ENCODE data around the gene FAM3D.
"Not testable (repeated sequence)": the region's sequence is repeated elsewhere in the genome, so short reads cannot be mapped to it uniquely, and the experiment has no call there.

DNA sequence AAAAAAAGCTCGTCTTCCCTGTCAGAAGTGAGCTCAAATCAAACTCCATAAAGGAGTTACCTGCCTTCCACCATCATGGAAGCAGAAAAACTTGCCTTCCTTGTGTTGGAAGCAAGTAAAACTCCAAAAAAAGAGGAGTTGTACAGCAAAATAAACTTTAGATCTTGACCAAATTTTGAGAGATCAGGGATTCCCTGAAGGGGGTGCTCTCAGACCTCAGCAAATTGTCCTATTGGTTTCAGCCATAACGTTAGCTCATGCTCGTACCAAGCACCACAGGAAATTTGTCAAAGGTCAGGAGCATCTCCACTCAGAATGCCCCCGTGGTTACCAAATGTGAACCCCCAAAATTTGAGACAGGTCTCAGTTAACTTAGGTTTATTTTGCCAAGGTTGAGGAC lies 28.7 kb upstream of the FAM3D start:
- not testable (repeated sequence) for TF ChIP-seq POLR2AphosphoS5 (IDR thresholded peaks at IDR 0.05; ENCODE audit: low read depth, low read length); SIN3A (IDR thresholded peaks at IDR 0.05; ENCODE audit: borderline replicate concordance, insufficient read depth, low read depth, low read length); TCF7L2 (IDR thresholded peaks at IDR 0.05; ENCODE audit: low read depth, low read length)
- TF ChIP-seq, protein P1, sequence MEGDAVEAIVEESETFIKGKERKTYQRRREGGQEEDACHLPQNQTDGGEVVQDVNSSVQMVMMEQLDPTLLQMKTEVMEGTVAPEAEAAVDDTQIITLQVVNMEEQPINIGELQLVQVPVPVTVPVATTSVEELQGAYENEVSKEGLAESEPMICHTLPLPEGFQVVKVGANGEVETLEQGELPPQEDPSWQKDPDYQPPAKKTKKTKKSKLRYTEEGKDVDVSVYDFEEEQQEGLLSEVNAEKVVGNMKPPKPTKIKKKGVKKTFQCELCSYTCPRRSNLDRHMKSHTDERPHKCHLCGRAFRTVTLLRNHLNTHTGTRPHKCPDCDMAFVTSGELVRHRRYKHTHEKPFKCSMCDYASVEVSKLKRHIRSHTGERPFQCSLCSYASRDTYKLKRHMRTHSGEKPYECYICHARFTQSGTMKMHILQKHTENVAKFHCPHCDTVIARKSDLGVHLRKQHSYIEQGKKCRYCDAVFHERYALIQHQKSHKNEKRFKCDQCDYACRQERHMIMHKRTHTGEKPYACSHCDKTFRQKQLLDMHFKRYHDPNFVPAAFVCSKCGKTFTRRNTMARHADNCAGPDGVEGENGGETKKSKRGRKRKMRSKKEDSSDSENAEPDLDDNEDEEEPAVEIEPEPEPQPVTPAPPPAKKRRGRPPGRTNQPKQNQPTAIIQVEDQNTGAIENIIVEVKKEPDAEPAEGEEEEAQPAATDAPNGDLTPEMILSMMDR (IDR thresholded peaks at IDR 0.05), result not testable (repeated sequence)
- TF ChIP-seq, protein P2, sequence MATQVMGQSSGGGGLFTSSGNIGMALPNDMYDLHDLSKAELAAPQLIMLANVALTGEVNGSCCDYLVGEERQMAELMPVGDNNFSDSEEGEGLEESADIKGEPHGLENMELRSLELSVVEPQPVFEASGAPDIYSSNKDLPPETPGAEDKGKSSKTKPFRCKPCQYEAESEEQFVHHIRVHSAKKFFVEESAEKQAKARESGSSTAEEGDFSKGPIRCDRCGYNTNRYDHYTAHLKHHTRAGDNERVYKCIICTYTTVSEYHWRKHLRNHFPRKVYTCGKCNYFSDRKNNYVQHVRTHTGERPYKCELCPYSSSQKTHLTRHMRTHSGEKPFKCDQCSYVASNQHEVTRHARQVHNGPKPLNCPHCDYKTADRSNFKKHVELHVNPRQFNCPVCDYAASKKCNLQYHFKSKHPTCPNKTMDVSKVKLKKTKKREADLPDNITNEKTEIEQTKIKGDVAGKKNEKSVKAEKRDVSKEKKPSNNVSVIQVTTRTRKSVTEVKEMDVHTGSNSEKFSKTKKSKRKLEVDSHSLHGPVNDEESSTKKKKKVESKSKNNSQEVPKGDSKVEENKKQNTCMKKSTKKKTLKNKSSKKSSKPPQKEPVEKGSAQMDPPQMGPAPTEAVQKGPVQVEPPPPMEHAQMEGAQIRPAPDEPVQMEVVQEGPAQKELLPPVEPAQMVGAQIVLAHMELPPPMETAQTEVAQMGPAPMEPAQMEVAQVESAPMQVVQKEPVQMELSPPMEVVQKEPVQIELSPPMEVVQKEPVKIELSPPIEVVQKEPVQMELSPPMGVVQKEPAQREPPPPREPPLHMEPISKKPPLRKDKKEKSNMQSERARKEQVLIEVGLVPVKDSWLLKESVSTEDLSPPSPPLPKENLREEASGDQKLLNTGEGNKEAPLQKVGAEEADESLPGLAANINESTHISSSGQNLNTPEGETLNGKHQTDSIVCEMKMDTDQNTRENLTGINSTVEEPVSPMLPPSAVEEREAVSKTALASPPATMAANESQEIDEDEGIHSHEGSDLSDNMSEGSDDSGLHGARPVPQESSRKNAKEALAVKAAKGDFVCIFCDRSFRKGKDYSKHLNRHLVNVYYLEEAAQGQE (IDR thresholded peaks at IDR 0.05; ENCODE audit: insufficient read depth in 1 of 2, low read depth in 2 of 2, low read length in 1 of 2), result not testable (repeated sequence)

Measured in Panc1 (cell line).